CD4-positive, alpha-beta T cell treated with Interleukin-17A for 4 hours (primary cell): ENCODE measurements around the gene CAMKMT.

Experiments used
- DNase-seq: peaks from one replicate; pipeline ENCODE4 v3.0.0-alpha.2; 2020; ENCODE audit warnings: mixed read lengths

CAMKMT gene

DNA sequence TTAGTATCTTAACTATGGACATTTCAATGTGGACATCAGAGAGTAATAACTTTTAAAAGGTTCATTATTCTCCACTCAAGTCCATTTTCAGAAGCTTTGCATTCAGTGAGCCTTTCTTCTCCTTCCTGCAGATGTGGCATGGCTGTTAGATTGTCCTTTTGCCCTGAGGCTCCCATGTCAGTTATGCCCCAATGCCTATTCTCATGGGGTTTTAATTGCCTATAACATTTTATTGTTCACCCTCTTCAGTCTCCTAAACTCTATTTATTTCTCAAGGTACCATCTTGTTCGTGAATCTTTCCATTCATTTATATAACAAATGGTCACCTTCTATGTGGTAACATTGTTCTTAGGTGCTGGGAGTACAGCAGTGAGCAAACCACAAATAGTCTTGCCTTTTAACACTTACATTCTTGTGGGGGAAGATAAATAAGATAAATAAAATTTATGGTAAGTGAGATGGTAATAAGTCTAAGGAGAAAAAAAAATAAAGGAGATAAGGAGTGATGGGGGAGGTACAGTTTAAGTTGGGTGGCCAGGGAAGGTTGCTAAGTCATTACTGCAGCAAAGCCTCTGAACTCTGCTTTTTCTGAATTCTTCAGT is 301.8 kb downstream of the CAMKMT start:
- DNase-seq: no peak

DNA sequence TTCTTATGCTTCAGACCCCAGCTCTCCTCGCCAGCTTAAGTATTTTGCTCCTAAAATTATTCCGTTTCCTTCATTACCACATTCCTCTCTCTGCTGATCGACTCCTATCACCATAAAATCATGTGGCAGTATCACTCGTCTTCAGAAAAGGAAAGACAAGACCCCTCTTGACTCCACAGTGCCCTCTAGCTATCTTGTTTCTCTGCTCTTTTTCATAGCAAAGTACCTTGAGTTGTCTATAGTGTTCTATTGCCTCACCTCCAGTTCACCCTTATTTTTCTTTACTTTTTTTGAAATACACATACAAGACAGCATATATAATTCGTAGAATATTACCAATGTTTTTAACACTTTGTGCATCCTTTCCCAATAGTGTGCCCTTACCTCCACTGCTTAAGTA is 306.6 kb downstream of the CAMKMT start:
- no peak for DNase-seq

DNA sequence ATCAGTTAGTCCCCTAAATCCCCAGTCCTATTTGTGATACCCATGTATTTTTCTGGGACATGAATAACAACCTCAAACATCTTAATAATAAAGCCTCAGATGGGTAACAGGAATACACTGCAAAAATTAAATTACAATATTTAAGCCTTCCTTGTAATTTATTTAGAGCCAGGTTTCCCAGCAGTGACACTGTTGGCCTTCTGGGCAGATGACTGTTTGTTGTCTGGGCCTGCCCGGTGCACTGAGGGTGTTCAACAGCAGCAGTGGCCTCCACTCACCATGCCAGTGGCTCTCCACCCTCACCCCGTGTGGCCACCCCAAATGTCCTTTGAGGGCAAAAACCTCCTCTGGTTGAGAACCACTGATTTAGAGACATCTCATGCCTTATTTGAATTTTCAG is 309.5 kb downstream of the CAMKMT start:
- no peak for DNase-seq

DNA sequence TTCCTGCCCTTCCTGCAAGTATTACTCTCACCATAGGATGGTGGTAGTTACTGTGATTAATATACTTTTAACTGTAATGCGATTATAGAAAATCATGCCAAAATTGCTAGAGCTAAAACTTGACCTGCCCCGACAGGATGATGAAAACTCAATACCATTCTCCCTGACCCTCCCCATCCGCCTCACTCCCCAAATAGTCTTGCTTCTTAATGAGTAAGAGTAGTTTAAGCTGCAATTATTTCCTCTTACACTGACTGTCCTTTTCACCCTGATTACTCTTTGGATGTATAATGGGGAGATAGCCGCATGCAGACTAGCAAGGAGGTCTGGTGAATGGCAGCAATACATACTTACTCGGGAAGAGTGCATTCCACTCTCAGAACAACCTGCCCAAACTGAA is 310.2 kb downstream of the CAMKMT start:
- DNase-seq: no peak

DNA sequence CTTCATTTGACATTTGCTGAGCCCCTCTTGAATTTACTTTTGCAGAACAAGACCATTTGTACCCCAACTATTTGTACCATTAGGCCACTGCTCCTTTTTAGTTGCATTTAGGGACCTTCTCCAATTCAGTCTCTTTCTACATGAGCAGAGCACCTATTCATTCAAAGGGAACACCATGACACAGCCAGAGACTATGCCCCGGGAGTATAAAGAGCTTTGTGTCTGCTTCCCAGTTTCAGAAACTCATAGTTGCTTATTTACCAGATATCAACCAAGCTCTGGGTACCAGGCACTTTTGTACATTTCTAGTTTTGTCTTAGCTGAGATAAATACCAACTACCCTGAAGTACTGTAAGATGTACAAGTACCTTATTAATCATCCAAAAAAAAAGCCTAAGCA is 310.7 kb downstream of the CAMKMT start:
- no peak for DNase-seq

DNA sequence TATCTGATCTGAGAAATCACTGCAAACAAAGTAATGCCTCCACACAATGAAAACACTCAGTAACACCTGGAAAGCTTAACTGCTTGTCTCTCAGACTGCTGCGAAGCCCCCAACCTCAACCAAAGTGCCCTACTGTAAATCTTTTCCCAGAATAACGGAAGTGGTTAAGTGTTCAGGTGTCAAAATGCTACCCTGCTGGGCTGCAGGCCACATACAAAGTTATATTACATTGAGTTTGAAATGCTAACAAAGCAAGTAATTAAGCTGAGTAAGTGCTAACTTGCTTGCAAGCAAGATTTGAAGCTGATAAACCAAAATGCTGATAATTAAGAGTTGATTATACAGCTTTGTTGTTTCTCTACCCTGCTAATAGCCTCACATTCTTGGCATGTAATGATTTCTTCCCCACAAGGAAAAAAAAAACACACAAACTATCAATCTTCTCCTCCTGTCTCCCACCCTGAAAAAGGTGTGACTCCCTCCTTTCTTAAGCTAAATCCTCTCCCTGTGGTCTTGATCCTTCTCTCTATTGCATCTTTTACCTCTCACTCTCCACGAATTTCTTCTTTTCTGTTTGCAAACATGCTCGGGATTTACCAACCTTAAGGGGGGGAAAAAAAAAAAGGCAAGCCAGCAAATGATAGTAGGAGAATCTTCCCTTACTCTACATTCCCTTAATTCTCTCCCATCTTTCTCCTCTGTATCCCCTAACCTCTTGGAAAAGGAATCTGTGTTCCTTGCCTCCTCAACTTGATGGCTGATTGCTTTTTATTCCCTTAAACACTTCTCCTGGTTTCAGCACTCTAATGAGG is 312.9 kb downstream of the CAMKMT start:
- DNase-seq: no peak

DNA sequence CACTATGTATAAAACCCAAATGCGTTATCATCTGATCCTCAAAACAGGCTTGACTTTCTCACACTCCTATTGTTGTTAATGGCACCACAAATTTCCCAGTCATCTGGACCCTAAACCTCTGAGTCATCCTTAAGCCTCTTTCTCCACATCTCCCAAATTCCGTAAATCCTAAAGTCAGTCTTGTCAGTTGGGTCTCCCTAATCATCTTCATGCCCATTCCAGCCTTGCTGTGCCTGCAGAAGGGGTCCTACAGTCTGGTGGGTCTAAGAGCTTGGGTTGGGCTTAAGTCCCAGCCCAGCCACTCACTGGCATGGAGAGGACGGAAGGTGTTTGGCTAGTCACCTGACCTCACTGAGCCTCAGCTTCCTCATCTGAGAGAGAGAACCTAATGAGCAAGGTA is 314.6 kb downstream of the CAMKMT start:
- DNase-seq: no peak

DNA sequence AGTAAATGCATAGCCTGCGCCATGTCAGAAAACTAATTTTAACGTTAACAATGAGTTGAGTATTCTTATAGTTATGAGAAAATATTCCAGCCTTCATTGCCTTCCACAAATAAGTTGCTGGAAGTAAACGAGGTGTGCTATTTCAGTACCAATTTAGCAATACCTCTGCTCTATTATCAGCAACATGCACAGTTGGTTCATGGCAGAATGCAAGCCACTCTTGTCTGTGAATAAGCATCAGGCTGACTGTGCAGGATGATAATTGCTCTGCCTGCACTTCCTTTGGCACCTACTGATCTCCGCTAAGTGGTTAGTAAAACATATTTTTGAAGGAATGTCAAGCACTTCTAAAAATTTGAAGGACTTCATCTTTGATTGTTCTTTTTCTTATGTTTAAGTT is 317.8 kb downstream of the CAMKMT start:
- no peak for DNase-seq

DNA sequence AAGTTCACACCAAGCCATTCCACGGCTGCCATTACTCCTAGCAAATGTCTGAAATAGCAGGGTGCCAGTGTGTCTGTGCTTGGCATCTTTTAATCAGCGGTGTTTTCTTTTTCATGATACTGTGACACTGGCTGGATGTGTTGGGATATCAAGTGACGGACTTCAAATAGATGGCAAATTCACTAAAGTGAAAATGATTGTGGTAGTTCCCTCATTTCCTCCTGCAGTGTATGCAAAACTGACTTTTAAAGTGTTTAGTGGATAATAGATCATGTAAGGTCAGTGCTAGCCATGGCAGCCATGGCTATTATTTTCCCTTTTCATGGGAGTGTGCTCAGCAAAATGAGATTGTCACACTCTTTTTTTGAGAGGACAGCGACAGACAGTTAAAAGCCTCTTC is 318.2 kb downstream of the CAMKMT start:
- DNase-seq: no peak

DNA sequence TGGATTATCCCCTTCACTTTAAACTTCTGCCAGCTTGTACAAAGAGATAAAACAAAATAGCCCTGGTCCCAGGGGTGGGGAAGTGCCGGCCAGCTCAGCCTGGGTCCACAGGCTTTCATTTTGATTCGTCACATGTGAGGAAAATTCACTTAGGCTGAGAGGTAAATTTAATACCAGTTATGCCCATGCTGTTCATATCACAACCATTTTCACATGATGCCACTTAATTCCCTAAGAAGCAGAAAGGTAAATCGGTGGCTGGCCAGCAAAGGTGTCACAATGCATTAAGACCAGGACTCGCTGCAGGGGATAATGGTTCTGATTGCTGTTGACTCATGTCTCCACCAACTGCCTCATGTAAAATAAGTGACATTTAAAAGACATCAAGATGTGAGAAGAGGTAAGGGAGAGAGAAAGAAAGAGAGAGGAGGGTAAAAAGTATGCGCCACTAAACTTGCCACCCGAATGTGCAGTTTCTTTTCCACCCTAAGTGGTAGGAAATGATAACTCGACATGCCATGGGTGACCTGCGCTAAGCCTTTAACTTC is 318.8 kb downstream of the CAMKMT start:
- no peak for DNase-seq

DNA sequence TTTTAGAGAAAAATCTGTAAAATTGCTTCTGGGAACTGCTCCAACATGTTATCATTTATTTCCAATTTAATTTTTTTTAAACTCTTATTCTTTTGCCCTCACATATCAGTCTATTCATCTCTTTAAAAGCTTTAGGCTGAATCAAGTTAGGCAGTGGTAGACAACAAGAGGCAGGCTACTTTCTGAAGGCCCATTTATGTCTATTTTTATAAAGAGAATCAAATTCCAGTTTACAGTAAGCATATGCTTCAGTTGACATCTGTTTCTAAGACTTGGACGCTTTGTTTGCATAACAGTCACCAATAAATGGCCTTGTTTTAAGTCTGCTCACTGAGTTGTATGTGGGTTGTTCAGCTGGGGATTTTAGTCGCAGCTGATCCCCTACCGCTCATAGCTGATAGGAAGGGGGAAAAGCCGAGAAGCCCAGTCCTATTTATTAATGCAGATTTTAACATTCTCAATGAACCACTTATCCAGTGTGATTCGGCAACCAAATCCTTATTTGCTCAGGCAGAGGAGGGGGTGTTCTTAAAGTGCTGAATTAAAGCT is 319.3 kb downstream of the CAMKMT start:
- no peak for DNase-seq

DNA sequence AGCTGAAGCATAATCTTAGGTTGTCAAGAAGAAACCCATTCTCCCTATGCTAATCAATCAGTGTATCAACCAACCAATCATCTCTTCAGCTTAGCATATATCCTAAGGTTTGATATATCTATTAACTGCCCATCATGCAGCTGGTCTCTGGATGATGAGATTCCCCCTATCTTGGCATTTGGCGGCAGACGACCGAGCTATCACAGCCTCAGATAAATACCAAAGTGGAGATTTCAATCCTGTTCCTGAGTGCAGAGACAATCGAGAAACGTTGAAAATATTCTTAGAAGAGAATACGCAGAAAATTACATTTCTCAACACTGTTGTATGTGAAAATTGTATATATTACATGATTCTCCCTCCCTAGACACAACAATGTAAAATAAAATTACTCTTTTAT is 320.7 kb downstream of the CAMKMT start:
- DNase-seq: no peak

DNA sequence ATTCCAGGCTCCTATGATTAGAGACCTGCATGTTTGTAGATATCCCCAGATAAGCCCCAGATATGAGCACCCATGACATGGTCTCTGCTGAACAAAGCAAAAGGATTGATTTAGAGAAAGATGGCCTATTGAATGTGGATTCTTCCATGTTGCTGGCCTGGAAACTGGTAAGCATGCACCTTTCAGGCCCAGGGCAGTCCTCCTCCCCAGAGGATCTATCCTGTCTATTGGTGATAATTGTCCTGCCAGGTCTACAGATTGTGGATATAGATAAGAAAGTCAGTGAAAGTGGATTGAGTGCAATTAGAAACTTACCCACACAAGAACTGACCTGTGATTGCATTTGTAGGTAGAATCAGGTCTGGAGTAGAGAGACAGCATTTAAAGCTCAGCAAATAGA is 322.8 kb downstream of the CAMKMT start:
- DNase-seq: no peak

DNA sequence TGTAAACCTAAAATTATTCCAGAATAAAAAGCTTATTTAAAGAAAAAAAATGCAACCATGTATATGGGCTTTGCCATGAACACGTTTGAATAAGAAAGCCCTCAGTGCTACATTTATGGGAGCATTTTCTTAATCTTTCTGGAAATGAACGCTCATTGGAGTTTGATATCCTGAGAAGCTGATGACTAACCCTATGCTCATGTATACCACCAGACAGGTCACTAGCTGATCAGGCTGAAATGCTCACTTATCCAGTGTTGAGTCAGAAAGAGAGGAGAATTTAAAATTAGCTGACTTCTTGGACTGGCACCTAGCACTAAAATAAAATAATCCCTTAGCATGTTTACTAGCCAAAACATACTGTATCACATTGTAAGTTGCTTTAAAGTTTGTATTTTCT is 324.8 kb downstream of the CAMKMT start:
- DNase-seq: no peak

DNA sequence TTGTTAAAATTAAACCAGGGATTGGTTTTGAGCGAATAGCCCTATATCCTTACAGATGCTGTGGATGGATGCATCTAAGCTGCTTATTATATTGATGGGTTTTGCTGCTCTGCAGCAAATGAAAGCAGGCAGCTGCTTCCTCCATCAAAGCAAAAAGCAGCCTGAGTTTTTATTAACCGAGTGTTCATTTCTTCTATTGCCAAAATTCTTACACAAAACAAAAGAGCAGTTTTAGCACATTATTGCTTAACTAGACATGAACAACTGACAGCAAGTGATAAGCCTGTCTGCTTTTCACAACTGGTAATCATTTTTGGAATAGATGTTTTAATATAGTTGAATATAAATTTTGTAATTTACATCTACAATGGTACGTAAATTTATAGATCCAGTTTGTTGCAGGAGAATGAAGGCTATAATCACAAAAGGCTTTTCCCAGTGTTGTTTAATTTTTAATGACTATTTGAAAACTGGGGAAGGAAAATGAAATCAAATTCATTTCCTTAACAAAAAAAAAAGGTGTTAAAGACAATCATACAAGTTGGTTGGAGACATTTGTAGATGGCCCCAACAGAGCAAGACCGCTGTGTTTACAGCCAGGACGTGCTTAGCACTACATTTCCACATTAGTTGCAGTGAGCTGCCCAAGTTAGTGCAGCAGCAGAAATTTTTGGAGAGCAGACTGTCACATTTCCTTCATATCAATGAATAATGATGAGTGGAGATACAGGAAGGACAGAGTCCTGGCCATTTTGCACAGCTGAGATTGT is 326.1 kb downstream of the CAMKMT start:
- DNase-seq: no peak

DNA sequence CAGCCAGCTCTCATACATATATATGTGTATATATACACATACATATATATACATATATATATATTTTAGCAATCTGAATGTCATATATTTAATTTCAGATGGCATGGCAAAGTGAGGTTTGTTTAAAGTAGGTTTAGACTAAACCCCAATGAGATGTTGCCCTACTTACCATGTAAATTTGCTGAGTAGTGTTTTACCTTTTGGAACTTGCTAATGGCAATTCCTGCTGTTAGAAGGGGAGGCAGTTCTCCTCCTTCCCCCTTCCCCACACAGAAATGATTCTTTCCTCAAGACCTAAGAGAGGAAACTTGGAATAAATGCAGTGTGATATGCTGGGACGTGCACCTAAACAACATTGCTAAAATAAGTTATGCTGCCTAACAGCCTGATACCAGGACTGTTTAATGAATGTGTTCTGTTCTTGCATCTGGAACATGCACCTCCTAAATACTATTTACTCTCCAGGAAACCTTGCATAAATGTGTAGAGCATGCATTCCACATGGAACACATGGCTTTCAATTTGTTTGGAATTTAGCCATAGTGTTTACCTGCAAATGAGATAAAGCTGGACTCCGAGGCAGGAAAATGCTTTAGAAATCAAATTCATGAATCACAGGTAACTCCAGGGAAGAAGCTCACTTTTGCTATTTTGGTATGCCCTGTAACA is 326.8 kb downstream of the CAMKMT start:
- no peak for DNase-seq

DNA sequence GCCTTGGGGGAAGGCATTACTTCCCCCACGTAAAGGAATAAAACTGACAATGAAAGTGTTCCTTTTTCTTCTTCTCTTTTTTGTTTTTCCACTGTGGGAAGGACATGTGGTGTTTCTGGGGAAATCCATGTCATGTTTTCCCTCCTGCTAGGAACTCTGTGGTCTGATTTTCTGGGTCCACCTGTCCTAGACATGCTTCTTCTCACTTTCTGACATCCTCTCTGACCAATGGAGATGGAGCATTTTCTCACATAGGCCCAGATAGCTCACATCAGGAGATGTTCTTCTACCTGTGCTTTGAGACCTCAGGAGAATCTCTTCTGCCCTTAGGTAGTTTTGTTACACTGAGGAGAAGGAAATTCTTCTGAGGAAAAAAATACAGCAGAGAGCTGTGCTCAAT is 327.8 kb downstream of the CAMKMT start:
- DNase-seq: no peak

DNA sequence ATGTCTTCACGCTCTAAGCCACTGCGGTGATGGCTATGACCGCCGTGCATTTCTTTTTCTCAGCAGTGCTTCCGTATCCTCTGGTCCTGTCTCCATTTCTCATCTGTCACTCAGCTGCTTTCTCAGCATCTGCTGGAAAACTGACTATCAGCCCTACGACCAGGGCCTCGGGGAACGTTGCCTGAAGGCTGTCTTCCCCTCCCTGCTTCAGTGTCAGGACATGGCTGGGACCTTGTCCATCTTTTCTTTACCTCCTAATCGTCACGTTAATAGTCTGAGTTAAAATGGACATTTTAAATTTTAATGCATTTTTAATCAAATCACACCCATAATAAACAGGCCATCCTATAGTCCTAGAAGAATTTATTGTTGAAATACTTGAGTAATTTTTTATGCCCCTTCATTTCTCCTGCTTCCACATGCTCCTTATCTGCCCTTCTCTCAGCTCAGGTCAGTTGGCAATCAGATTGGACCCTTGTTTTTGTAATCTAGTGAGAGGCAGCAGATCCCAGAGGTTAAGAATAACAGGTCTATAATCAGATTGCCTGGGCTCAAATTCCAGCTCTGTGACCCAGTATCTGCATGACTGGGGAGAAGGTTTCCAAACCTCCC is 329.5 kb downstream of the CAMKMT start:
- DNase-seq: no peak

DNA sequence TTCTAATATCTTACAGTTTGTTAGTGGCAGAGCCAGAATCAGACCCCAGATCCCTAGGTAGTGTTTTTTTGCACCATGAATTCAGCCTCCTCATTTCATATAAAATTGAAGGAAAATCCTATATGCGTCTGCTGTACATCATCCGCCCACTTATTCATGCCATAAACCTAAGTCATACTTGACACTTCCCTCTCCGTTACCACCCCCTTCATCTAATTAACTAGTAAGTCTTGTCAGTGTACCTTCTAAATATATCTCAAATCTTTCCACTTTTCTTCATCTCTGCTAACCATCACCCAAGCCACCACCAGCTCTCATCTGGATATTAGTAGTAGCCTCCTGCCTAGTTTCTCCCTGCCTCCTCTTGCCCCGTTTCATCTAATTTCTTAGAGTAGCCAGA is 331.1 kb downstream of the CAMKMT start:
- DNase-seq: no peak

DNA sequence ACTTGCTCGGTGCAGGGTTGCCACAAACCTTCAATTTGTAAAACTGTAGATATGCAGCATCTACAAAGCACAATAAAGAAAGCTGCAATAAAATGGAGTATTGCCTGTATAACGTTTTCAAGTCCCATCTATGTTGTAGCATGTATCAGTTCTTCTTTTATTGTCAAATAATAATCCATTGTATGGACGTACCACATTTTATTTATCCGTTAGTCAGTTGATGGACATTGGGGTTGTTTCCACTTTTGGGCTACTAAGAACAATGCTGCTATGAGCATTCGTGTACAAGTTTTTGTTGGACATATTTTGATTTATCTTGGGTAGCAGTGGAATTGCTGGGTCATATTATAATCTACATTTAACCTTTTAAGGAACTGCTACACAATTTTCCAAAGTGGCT is 339.1 kb downstream of the CAMKMT start:
- DNase-seq: no peak

DNA sequence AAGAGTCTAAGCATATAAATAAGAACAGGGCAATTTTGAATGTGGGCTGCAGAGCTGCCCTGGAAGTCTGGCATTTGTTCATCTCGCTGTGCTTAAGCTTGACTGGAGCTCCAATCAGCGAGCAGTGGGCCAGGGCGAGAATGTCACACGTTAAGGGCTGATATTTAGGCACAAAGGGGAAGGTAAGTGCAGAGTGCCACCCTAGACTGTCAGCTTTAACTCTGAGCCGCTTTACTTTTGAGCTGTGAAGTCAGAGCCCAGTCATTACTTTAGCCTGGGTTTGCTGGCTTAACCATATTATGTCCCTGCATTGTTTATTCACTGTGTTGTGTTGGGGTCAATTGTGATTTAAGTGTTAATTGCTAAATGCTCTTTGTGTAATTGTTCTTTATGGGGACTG is 343.6 kb downstream of the CAMKMT start:
- no peak for DNase-seq

DNA sequence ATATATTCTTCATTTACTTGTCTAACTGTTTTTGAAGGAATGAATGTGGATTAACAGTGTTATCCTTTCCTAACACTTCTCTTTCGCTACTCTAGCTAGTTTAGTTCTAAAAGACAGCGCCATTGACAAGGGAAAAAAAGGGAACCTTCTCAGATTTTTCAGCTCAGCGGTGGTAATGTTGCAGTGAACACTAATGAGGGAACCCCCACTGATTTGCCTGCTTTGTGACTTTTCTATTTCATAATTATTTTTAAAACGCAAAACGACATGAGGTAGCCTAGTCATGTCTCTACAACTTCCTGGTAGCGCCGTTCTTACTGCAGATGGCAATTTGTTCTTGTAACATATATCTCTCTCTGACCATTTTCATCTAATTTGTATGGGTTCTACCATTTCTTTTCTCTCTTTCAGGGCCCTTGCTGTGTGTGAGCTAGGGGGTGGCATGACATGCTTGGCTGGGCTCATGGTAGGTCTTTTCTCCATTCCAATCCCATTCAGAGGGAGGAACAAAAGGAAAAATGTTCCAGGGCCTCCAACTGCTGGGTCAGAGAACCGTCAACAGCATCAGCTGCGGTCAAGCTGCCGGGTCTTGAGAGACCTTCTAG is 344.2 kb downstream of the CAMKMT start:
- DNase-seq: no peak
